22Rv1 (cell line): Measurements from ENCODE around the gene ASPHD2.

Experiments used
- CTCF ChIP-seq: fragments of 450-650 bp; IDR thresholded peaks from 2 replicates; pipeline ENCODE4 v1.5.1; 2017; ENCODE audit warnings: mild to moderate bottlenecking
- ZFX ChIP-seq: fragments of 450-650 bp; IDR thresholded peaks from 2 replicates; pipeline ENCODE4 v1.6.1; 2017; ENCODE audit warnings: antibody characterized with exemption, borderline replicate concordance

GRCh38 chr22:26391091-26391490 is 38.0 kb upstream of the ASPHD2 start:
- TF ChIP-seq CTCF (no peak), ZFX (no peak)
